H1 (cell line): ENCODE measurements around the gene IER5. TPM values are rescaled to one million over a fixed set of nuclear protein-coding genes. Genes with fewer than 3 reads are reported as not detected.

ENCODE experiments used
- CBX5 ChIP-seq: fragments of 300-800, 300-1000 bp; sonication (generic); IDR thresholded peaks from 2 replicates; pipeline ENCODE4 v1.7.1; 2016; ENCODE audit warnings: antibody characterized with exemption, low read length, low read depth
- CHD2 ChIP-seq: IDR thresholded peaks from 2 replicates; pipeline ENCODE4 v1.6.1; 2012; ENCODE audit warnings: low read length, improper control_type of control experiment
- CTCF ChIP-seq, 3 experiments: IDR thresholded peaks; 1 replicate in 2 of 3; 2 replicates in 1 of 3; pipeline versions ENCODE4 v1.5.1 to v1.6.1; 2011; ENCODE audit warnings: low read length in 3 of 3, mild to moderate bottlenecking in 3 of 3, inconsistent platforms in 2 of 3, low read depth in 1 of 3, moderate library complexity in 1 of 3; ENCODE audit not compliant: insufficient read depth in 1 of 3; ENCODE audit errors: control extremely low read depth in 1 of 3
- E2F6 ChIP-seq: IDR thresholded peaks from 2 replicates; pipeline ENCODE4 v1.6.1; 2012; ENCODE audit warnings: inconsistent platforms
- EP300 ChIP-seq, 2 experiments: IDR thresholded peaks; 1 replicate in 1 of 2; 2 replicates in 1 of 2; pipeline ENCODE4 v1.6.1; 2011 to 2012; ENCODE audit warnings: low read depth in 2 of 2, low read length in 2 of 2, mild to moderate bottlenecking in 2 of 2, borderline replicate concordance in 1 of 2, inconsistent platforms in 1 of 2, moderate library complexity in 1 of 2
- EZH2 ChIP-seq: fragments of 200-600 bp; sonication (generic); IDR thresholded peaks from 2 replicates; pipeline ENCODE4 v1.7.1; 2012; ENCODE audit warnings: low read depth, mild to moderate bottlenecking, moderate library complexity, low read length, inconsistent platforms; ENCODE audit not compliant: severe bottlenecking
- GABPA ChIP-seq: IDR thresholded peaks from 2 replicates; pipeline ENCODE4 v1.6.1; 2011; ENCODE audit warnings: mild to moderate bottlenecking, low read length, moderate library complexity, borderline replicate concordance; ENCODE audit not compliant: insufficient read depth
- HDAC6 ChIP-seq: IDR thresholded peaks from one replicate; pipeline ENCODE4 v1.7.1; 2012; ENCODE audit warnings: low read depth, mild to moderate bottlenecking, inconsistent platforms, low read length, moderate library complexity
- KDM4A ChIP-seq: IDR thresholded peaks from one replicate; pipeline ENCODE4 v1.7.1; 2012; ENCODE audit warnings: low read depth, mild to moderate bottlenecking, moderate library complexity, low read length, inconsistent platforms; ENCODE audit not compliant: severe bottlenecking
- MAFK ChIP-seq: IDR thresholded peaks from 2 replicates; pipeline ENCODE4 v1.6.1; 2012; ENCODE audit warnings: low read depth, mild to moderate bottlenecking, improper control_type of control experiment, low read length
- NANOG ChIP-seq: IDR thresholded peaks from 2 replicates; pipeline ENCODE4 v1.6.1; 2011; ENCODE audit warnings: low read length, low read depth, mild to moderate bottlenecking, inconsistent platforms; ENCODE audit not compliant: insufficient read depth, poor library complexity, severe bottlenecking
- POLR2AphosphoS5 ChIP-seq: IDR thresholded peaks from 2 replicates; pipeline ENCODE4 v1.6.1; 2011; ENCODE audit warnings: low read depth, low read length
- POU5F1 ChIP-seq: IDR thresholded peaks from 2 replicates; pipeline ENCODE4 v1.6.1; 2011; ENCODE audit warnings: low read depth, mild to moderate bottlenecking, low read length, moderate library complexity
- RAD21 ChIP-seq, 2 experiments: IDR thresholded peaks in 1 of 2; conservative IDR thresholded peaks in 1 of 2; 2 replicates each; pipeline ENCODE4 v1.6.1; 2011; ENCODE audit warnings: low read depth in 2 of 2, low read length in 2 of 2, improper control_type of control experiment in 1 of 2, inconsistent platforms in 1 of 2, mild to moderate bottlenecking in 1 of 2, moderate library complexity in 1 of 2
- RBBP5 ChIP-seq: IDR thresholded peaks from 2 replicates; pipeline ENCODE4 v1.7.1; 2012; ENCODE audit warnings: low read depth, mild to moderate bottlenecking, inconsistent platforms, low read length, moderate library complexity, borderline replicate concordance
- RFX5 ChIP-seq: IDR thresholded peaks from 2 replicates; pipeline ENCODE4 v1.6.1; 2011; ENCODE audit warnings: low read depth, low read length, improper control_type of control experiment, borderline replicate concordance
- TAF1 ChIP-seq: IDR thresholded peaks from 2 replicates; pipeline ENCODE4 v1.6.1; 2011; ENCODE audit warnings: mild to moderate bottlenecking, low read depth, low read length
- USF2 ChIP-seq: IDR thresholded peaks from 2 replicates; pipeline ENCODE4 v1.6.1; 2011; ENCODE audit warnings: low read length, improper control_type of control experiment
- ZNF274 ChIP-seq: IDR thresholded peaks from 2 replicates; pipeline ENCODE4 v1.7.0; 2012; ENCODE audit warnings: low read length, borderline replicate concordance; ENCODE audit errors: extremely low read depth
- polyA plus RNA-seq, 7 experiments: library from polyadenylated mRNA; depleted of rRNA in 3 of 7; stranded (reverse) in 5 of 7; unstranded in 2 of 7; fragments of >200 nt in 5 of 7; fragments of 200-250 nt in 2 of 7; gene quantifications; 1 replicate in 5 of 7; 2 replicates in 1 of 7; 4 replicates in 1 of 7; pipeline versions ENCODE4 v1.2.1 to v1.2.3, GENCODE V29; 2011 to 2013; ENCODE audit warnings: missing spikeins in 2 of 7, mixed read lengths in 2 of 7
- total RNA-seq: library from RNA; stranded (reverse); fragmentation: NEBNext Ultra II Directional; extraction: Animal tissue kit (Norgen Biotek cat#: 25700); gene quantifications from 2 replicates; pipeline ENCODE4 v1.2.1, GENCODE V29; 2021

The IER5 gene
- total and polyA plus RNA-seq, 2 of the 8 experiments (the other 6 are each of a cell fraction or from before 2014, with no cell fraction given) = 3.5 to 7.7 TPM

- no peak for TF ChIP-seq CBX5
- no peak for TF ChIP-seq CTCF (IDR thresholded peaks at IDR 0.05; ENCODE audit: control extremely low read depth in 1 of 3, insufficient read depth in 1 of 3, low read depth in 1 of 3, low read length in 3 of 3)
- TF ChIP-seq POLR2AphosphoS5 = no peak
- no peak for TF ChIP-seq MAFK
- TF ChIP-seq RFX5 = no peak
- no peak for TF ChIP-seq USF2
- TF ChIP-seq HDAC6 = no peak
- TF ChIP-seq KDM4A = no peak
- no peak for TF ChIP-seq E2F6
- TF ChIP-seq ZNF274 = no peak
- TF ChIP-seq GABPA = no peak
- TF ChIP-seq NANOG = no peak
- peak; percentile 96 for TF ChIP-seq RBBP5
- 0 out of 2 replicates have a peak, but pooled peaks have one; percentile 45 for TF ChIP-seq TAF1
- TF ChIP-seq CHD2 = no peak
- TF ChIP-seq RAD21 (IDR thresholded peaks at IDR 0.05 in 1 of 2, conservative IDR thresholded peaks at IDR 0.05 in 1 of 2; ENCODE audit: low read depth in 2 of 2, low read length in 2 of 2) = no peak
- no peak for TF ChIP-seq POU5F1
- TF ChIP-seq EZH2 = no peak
- TF ChIP-seq EP300 (IDR thresholded peaks at IDR 0.05; ENCODE audit: borderline replicate concordance in 1 of 2, low read depth in 2 of 2, low read length in 2 of 2) = peak in 1 of 2 experiments; percentile 78; a peak in 1 of 3 replicates
These were observed 13.2 kb downstream of the IER5 start (continued) for GRCh38 chr1:181101581-181102226.
